IMR-90 (cell line): ENCODE measurements around the gene ZNF276.

Experiments used
- BHLHE40 ChIP-seq: fragments of 150-350 bp; IDR thresholded peaks from 2 replicates; pipeline ENCODE4 v1.6.1; 2016; ENCODE audit warnings: mild to moderate bottlenecking, low read depth, low read length
- CTCF ChIP-seq: conservative IDR thresholded peaks from 2 replicates; pipeline ENCODE4 v1.5.1; 2012; ENCODE audit warnings: mild to moderate bottlenecking, low read depth, low read length, improper control_type of control experiment
- POLR2A ChIP-seq: IDR thresholded peaks from 2 replicates; pipeline ENCODE4 v1.6.1; 2012; ENCODE audit warnings: mild to moderate bottlenecking, low read depth, low read length
- RAD21 ChIP-seq: IDR thresholded peaks from 2 replicates; pipeline ENCODE4 v1.6.1; 2012; ENCODE audit warnings: low read length, improper control_type of control experiment
- SMC3 ChIP-seq: fragments of 150-350 bp; IDR thresholded peaks from 2 replicates; pipeline ENCODE4 v1.6.1; 2016; ENCODE audit warnings: low read depth, mild to moderate bottlenecking, antibody characterized with exemption, low read length, moderate library complexity
- USF2 ChIP-seq: fragments of 150-350 bp; IDR thresholded peaks from 2 replicates; pipeline ENCODE4 v1.6.1; 2017; ENCODE audit warnings: mild to moderate bottlenecking, antibody characterized with exemption, low read length, low read depth

GRCh38 chr16:89709716-89710432 is 11.5 kb upstream of the ZNF276 start:
- no peak for TF ChIP-seq SMC3
- TF ChIP-seq CTCF, result no peak
- no peak for TF ChIP-seq USF2
- TF ChIP-seq RAD21, result no peak
- TF ChIP-seq POLR2A, result no peak
- TF ChIP-seq BHLHE40, result no peak
